Fibroblast of the aortic adventitia (primary cell): ENCODE results near the gene PRDM16. TPM values are rescaled to one million over a fixed set of nuclear protein-coding genes. Genes with fewer than 3 reads are reported as not detected.

Experiments used
- DNase-seq: peaks from one replicate; pipeline ENCODE4 v3.0.0-alpha.2; 2010; ENCODE audit warnings: low read depth
- H3K4me3 ChIP-seq: 2 replicates; pipeline ENCODE4 v1.5.1; 2011; ENCODE audit warnings: low read depth, mild to moderate bottlenecking, control low read depth, low read length, moderate library complexity
- CTCF ChIP-seq: IDR thresholded peaks from 2 replicates; pipeline ENCODE4 v1.5.1; 2011; ENCODE audit warnings: mild to moderate bottlenecking, low read length, control low read depth, inconsistent platforms; ENCODE audit not compliant: insufficient read depth
- total RNA-seq: library from RNA; depleted of rRNA; stranded (reverse); fragments of >200 nt; gene quantifications from 2 replicates; pipeline ENCODE4 v1.2.3, GENCODE V29; 2012; ENCODE audit warnings: low replicate concordance

The PRDM16 gene
- total RNA-seq, 1 donor: 11.3 TPM

- TF ChIP-seq CTCF: no peak
- no peak for DNase-seq
- no peak overlapping the region for H3K4me3 ChIP-seq
Measured at GRCh38 chr1:3111348-3112021, 42.5 kb downstream of the PRDM16 start.

GRCh38 chr1:3112526-3112925, 43.5 kb downstream of the PRDM16 start:
- TF ChIP-seq CTCF: no peak
- no peak overlapping the region for H3K4me3 ChIP-seq

GRCh38 chr1:3113047-3113740, 44.2 kb downstream of the PRDM16 start:
- no peak for TF ChIP-seq CTCF
- no peak for DNase-seq
- H3K4me3 ChIP-seq: no peak overlapping the region

More at GRCh38 chr1:3112526-3112925, 43.5 kb downstream of the PRDM16 start:
- no peak for DNase-seq

GRCh38 chr1:3113741-3114056, 44.7 kb downstream of the PRDM16 start:
- no peak for TF ChIP-seq CTCF
- DNase-seq: no peak
- no peak overlapping the region for H3K4me3 ChIP-seq

GRCh38 chr1:3114131-3114744, 45.2 kb downstream of the PRDM16 start:
- no peak for DNase-seq
- no peak for TF ChIP-seq CTCF
- H3K4me3 ChIP-seq: no peak overlapping the region

GRCh38 chr1:3114846-3115245, 45.8 kb downstream of the PRDM16 start:
- no peak overlapping the region for H3K4me3 ChIP-seq
- no peak for TF ChIP-seq CTCF
- no peak for DNase-seq
